ENCODE results near the gene CHCHD6. TPM values are rescaled to one million over a fixed set of nuclear protein-coding genes. Genes with fewer than 3 reads are reported as not detected.

Gene CHCHD6
- total RNA-seq, 4 donors from 2014 or later: 13.4 to 22.0 (median 16.1) TPM

- H3K27ac ChIP-seq: no peak overlapping the region
- no peaks in the 10 kb centered on the region for H3K9me3 ChIP-seq
- DNase-seq (ENCODE audit: low spot score in 2 of 2): no peak
- H3K36me3 ChIP-seq: no peaks in the 10 kb centered on the region
- TF ChIP-seq CTCF (IDR thresholded peaks at IDR 0.05): no peak
- no peak for TF ChIP-seq POLR2AphosphoS5 (IDR thresholded peaks at IDR 0.05)
- no peak for TF ChIP-seq EP300 (IDR thresholded peaks at IDR 0.05)
- no peak for TF ChIP-seq POLR2A (IDR thresholded peaks at IDR 0.05)
- WGBS: 55% methylated on average over 8 of the region's 13 CpGs
- H3K27me3 ChIP-seq: no peaks in the 10 kb centered on the region
- no peak overlapping the region for H3K4me3 ChIP-seq
- H3K4me1 ChIP-seq: peaks cover 20% of the 10 kb centered on the region
Measured at GRCh38 chr3:126932188-126932931, 228.3 kb downstream of the CHCHD6 start.

- Histone ChIP-seq H3K27ac (no peak overlapping the region), H3K4me3 (no peak overlapping the region), H3K9me3 (no peaks in the 10 kb centered on the region), H3K36me3 (no peaks in the 10 kb centered on the region), H3K4me1 (peaks cover 34% of the 10 kb centered on the region), H3K27me3 (no peaks in the 10 kb centered on the region)
- DNase-seq (ENCODE audit: low spot score in 2 of 2): no peak
- TF ChIP-seq EP300 (IDR thresholded peaks at IDR 0.05) (no peak), CTCF (IDR thresholded peaks at IDR 0.05) (no peak), POLR2A (IDR thresholded peaks at IDR 0.05) (no peak), POLR2AphosphoS5 (IDR thresholded peaks at IDR 0.05) (no peak)
- 69% methylated on average over 4 of the region's 4 CpGs for WGBS
Measured at GRCh38 chr3:126934031-126934531, 230.0 kb downstream of the CHCHD6 start.

DNA sequence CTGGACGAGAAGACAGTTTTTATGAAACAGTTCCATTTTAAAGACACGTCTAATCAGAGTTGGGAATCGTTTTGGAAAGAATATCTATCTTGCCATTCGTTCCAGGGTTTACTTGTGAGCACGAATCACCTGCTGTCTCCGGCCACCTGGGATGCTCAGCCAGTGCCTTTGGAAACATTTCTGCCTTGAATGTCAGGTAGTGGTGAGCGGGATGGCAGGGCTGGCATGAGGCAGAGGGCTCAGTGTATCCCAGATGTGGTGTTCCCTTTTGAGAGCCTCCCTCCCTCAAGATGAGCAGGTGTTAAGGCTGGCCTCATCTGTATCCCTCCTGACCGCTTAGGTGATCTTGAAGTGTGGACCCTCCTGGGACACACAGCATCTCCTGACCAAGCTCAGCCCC, 231.0 kb downstream of the CHCHD6 start:
- 91% methylated on average over 8 of the region's 8 CpGs for WGBS
- no peak overlapping the region for H3K4me3 ChIP-seq
- H3K36me3 ChIP-seq: no peaks in the 10 kb centered on the region
- no peaks in the 10 kb centered on the region for H3K9me3 ChIP-seq
- no peak for DNase-seq (ENCODE audit: low spot score in 2 of 2)
- no peaks in the 10 kb centered on the region for H3K27me3 ChIP-seq
- no peak for TF ChIP-seq POLR2A (IDR thresholded peaks at IDR 0.05)
- TF ChIP-seq CTCF (IDR thresholded peaks at IDR 0.05): no peak
- TF ChIP-seq EP300 (IDR thresholded peaks at IDR 0.05): no peak
- TF ChIP-seq POLR2AphosphoS5 (IDR thresholded peaks at IDR 0.05): no peak
- H3K4me1 ChIP-seq: peaks cover 34% of the 10 kb centered on the region
- H3K27ac ChIP-seq: no peak overlapping the region

DNA sequence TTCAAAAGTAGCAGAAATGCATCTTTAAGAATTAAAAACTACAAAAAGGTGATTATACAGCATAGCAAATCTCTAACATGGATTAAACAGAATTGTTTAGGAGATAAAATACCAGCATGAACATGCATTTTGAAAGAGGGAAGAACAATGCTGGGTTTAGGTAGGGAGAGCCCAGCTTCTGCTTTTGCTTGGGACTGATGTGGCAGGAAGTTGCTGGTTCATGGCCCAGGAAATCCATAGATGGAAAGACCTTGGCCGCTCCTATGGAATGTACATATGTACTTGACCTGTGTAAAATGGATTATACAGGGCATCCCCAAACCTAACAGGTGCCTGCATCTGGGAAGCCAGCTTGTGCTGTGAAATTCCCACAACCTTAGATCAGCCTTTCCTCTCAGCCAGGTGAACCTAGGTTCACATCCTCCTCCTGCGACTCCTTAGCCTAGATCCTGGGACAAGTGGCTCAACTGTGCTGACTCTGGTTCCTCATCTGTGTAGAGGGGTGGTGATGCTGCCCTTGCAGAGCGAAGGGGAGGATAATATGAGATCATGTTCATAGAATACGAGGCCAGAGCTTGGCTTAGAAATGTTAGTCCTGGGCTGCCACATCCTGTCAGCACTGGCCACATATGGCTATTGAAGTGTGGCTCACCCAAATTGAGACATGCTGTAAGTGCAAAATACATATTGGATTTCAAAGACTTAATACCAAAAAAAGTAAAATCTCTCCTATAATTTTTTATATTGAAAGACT, 231.9 kb downstream of the CHCHD6 start:
- Histone ChIP-seq H3K4me1 (peaks cover 34% of the 10 kb centered on the region), H3K27ac (no peak overlapping the region), H3K4me3 (no peak overlapping the region), H3K9me3 (no peaks in the 10 kb centered on the region), H3K27me3 (no peaks in the 10 kb centered on the region), H3K36me3 (no peaks in the 10 kb centered on the region)
- TF ChIP-seq CTCF (IDR thresholded peaks at IDR 0.05) (no peak), POLR2A (IDR thresholded peaks at IDR 0.05) (no peak), POLR2AphosphoS5 (IDR thresholded peaks at IDR 0.05) (no peak), EP300 (IDR thresholded peaks at IDR 0.05) (no peak)
- no peak for DNase-seq (ENCODE audit: low spot score in 2 of 2)
- WGBS: 88% methylated on average over 4 of the region's 4 CpGs

GRCh38 chr3:126936853-126937425, 232.9 kb downstream of the CHCHD6 start:
- Histone ChIP-seq H3K4me1 (peaks cover 31% of the 10 kb centered on the region), H3K27ac (no peak overlapping the region), H3K4me3 (no peak overlapping the region), H3K36me3 (no peaks in the 10 kb centered on the region), H3K27me3 (no peaks in the 10 kb centered on the region), H3K9me3 (no peaks in the 10 kb centered on the region)
- 90% methylated on average over 6 of the region's 6 CpGs for WGBS
- no peak for DNase-seq (ENCODE audit: low spot score in 2 of 2)
- TF ChIP-seq CTCF (IDR thresholded peaks at IDR 0.05): no peak
- TF ChIP-seq EP300 (IDR thresholded peaks at IDR 0.05): no peak
- TF ChIP-seq POLR2A (IDR thresholded peaks at IDR 0.05): no peak
- no peak for TF ChIP-seq POLR2AphosphoS5 (IDR thresholded peaks at IDR 0.05)
